ENCODE data around the gene NUP42.
"Not testable (repeated sequence)": the region's sequence is repeated elsewhere in the genome, so short reads cannot be mapped to it uniquely, and the experiment has no call there.

The NUP42 gene

GRCh38 chr7:23181684-23182553 is at the start of gene NUP42:
NUP42 (plus strand) TSS chr7:23182048; CDS start chr7:23182086, 38 bp downstream.
- DNase-seq: peak; percentile 95

- DNase-seq: no peak
These were observed 48.1 kb upstream of the NUP42 start for GRCh38 chr7:23133797-23134196.

GRCh38 chr7:23135755-23136154 is 46.1 kb upstream of the NUP42 start:
- no peak for DNase-seq

- no peak for DNase-seq
These were observed 45.6 kb upstream of the NUP42 start for GRCh38 chr7:23136216-23136615.

GRCh38 chr7:23157679-23158078 is 24.2 kb upstream of the NUP42 start:
- DNase-seq: no peak

GRCh38 chr7:23158546-23158945 is 23.3 kb upstream of the NUP42 start:
- DNase-seq: no peak

GRCh38 chr7:23161482-23161881 is 20.4 kb upstream of the NUP42 start:
- DNase-seq: no peak

- DNase-seq: no peak
These were observed 17.0 kb upstream of the NUP42 start for GRCh38 chr7:23164846-23165245.

GRCh38 chr7:23165316-23165715 is 16.5 kb upstream of the NUP42 start:
- no peak for DNase-seq

- no peak for DNase-seq
These were observed 14.2 kb upstream of the NUP42 start for GRCh38 chr7:23167691-23168090.

- DNase-seq: no peak
These were observed 13.6 kb upstream of the NUP42 start for GRCh38 chr7:23168111-23168885.

- DNase-seq: no peak
These were observed 5.9 kb upstream of the NUP42 start for GRCh38 chr7:23175938-23176337.

- DNase-seq: no peak
These were observed 1.6 kb downstream of the NUP42 start for GRCh38 chr7:23183279-23184012.

GRCh38 chr7:23184291-23184690 is 2.4 kb downstream of the NUP42 start:
- DNase-seq: no peak

GRCh38 chr7:23184709-23185359 is 3.0 kb downstream of the NUP42 start:
- peak; percentile 83 for DNase-seq

- DNase-seq: no peak
These were observed 4.1 kb downstream of the NUP42 start for GRCh38 chr7:23185980-23186379.

GRCh38 chr7:23191022-23191421 is 9.2 kb downstream of the NUP42 start:
- no peak for DNase-seq

GRCh38 chr7:23193650-23194227 is 11.9 kb downstream of the NUP42 start:
- not testable (repeated sequence) for DNase-seq

GRCh38 chr7:23196306-23196705 is 14.5 kb downstream of the NUP42 start:
- no peak for DNase-seq

GRCh38 chr7:23197745-23198144 is 15.9 kb downstream of the NUP42 start:
- DNase-seq: not testable (repeated sequence)

- no peak for DNase-seq
These were observed 18.5 kb downstream of the NUP42 start for GRCh38 chr7:23200331-23200730.

GRCh38 chr7:23204241-23204640 is 22.4 kb downstream of the NUP42 start:
- no peak for DNase-seq

GRCh38 chr7:23205577-23205908 is 23.7 kb downstream of the NUP42 start:
- no peak for DNase-seq
